H1 (cell line): ENCODE results near the gene AKAP7. TPM values are rescaled to one million over a fixed set of nuclear protein-coding genes. Genes with fewer than 3 reads are reported as not detected.

Experiments used
- CTCF ChIA-PET: fragments of 300-600 bp; sonication (Branson Sonifier 250); formaldehyde crosslinking; loops from one replicate; lab custom pipeline; 2021; ENCODE audit not compliant: partially characterized antibody; lab: Charles Lee
- POLR2A ChIA-PET: fragments of 300-600 bp; sonication (Branson Sonifier 250); formaldehyde crosslinking; loops from one replicate; lab custom pipeline; 2021; ENCODE audit warnings: inconsistent platforms; ENCODE audit not compliant: partially characterized antibody; lab: Charles Lee
- DNase-seq, 2 experiments: peaks; one replicate each; pipeline versions ENCODE4 v3.0.0 to v3.0.0-alpha.2; 2010 to 2022; ENCODE audit warnings: low spot score in 2 of 2, low read depth in 1 of 2, mixed read lengths in 1 of 2
- FAIRE-seq: peaks from 2 replicates; lab custom pipeline; 2011; peaks lifted over from hg19 to GRCh38; lab: Jason Lieb, UNC
- H2AFZ ChIP-seq: 2 replicates; pipeline ENCODE4 v1.8.1; 2012; ENCODE audit warnings: low read length, inconsistent platforms
- H2AK5ac ChIP-seq: 2 replicates; pipeline ENCODE4 v1.6.1; 2013; ENCODE audit warnings: low read depth, low read length
- H2BK120ac ChIP-seq: replicated peaks from 2 replicates; pipeline ENCODE3; 2013; ENCODE audit warnings: low read depth, low read length, inconsistent platforms
- H2BK12ac ChIP-seq: 2 replicates; pipeline ENCODE4 v1.6.1; 2013; ENCODE audit warnings: low read depth, low read length
- H2BK15ac ChIP-seq: 2 replicates; pipeline ENCODE4 v1.6.1; 2013; ENCODE audit warnings: low read length
- H2BK20ac ChIP-seq: 2 replicates; pipeline ENCODE4 v1.6.1; 2013; ENCODE audit warnings: low read length
- H2BK5ac ChIP-seq: 2 replicates; pipeline ENCODE4 v1.6.1; 2013; ENCODE audit warnings: low read depth, low read length
- H3K14ac ChIP-seq: 2 replicates; pipeline ENCODE4 v1.6.1; 2013; ENCODE audit warnings: inconsistent platforms; ENCODE audit not compliant: insufficient read length
- H3K18ac ChIP-seq: 2 replicates; pipeline ENCODE4 v1.6.1; 2013; ENCODE audit warnings: low read length; ENCODE audit errors: extremely low read depth
- H3K23ac ChIP-seq: 2 replicates; pipeline ENCODE4 v1.6.1; 2013; ENCODE audit warnings: inconsistent platforms; ENCODE audit not compliant: insufficient read length
- H3K23me2 ChIP-seq: 2 replicates; pipeline ENCODE4 v1.6.1; 2013; ENCODE audit warnings: low read depth, low read length
- H3K27ac ChIP-seq: 2 replicates; pipeline ENCODE4 v1.6.1; 2011; ENCODE audit warnings: low read depth, low read length, inconsistent platforms
- H3K27me3 ChIP-seq, 4 experiments: replicated peaks in 1 of 4; 1 replicate in 1 of 4; 2 replicates in 3 of 4; pipeline versions ENCODE4 v1.6.1 to v1.8.1; 2011 to 2013; ENCODE audit warnings: low read length in 3 of 4, mild to moderate bottlenecking in 3 of 4, inconsistent platforms in 2 of 4, mixed read lengths in 2 of 4, moderate library complexity in 1 of 4; ENCODE audit not compliant: control insufficient read depth in 3 of 4, insufficient read depth in 3 of 4; ENCODE audit errors: extremely low read depth in 1 of 4
- H3K36me3 ChIP-seq, 4 experiments: 2 replicates each; pipeline versions ENCODE4 v1.6.1 to v1.8.1; 2011 to 2013; ENCODE audit warnings: mild to moderate bottlenecking in 4 of 4, low read length in 3 of 4, moderate library complexity in 2 of 4, control low read depth in 1 of 4, inconsistent platforms in 1 of 4; ENCODE audit not compliant: insufficient read depth in 4 of 4, control insufficient read depth in 2 of 4
- H3K4ac ChIP-seq: replicated peaks from 2 replicates; pipeline ENCODE3; 2013; ENCODE audit warnings: low read length, low read depth, mixed read lengths, inconsistent platforms; ENCODE audit not compliant: insufficient read length
- H3K4me1 ChIP-seq, 4 experiments: replicated peaks in 1 of 4; 1 replicate in 1 of 4; 2 replicates in 3 of 4; pipeline versions ENCODE4 v1.6.1 to v1.8.1; 2011 to 2013; ENCODE audit warnings: low read length in 3 of 4, inconsistent platforms in 2 of 4, mixed read lengths in 1 of 4; ENCODE audit not compliant: insufficient read depth in 4 of 4, control insufficient read depth in 3 of 4
- H3K4me2 ChIP-seq, 2 experiments: 2 replicates each; pipeline versions ENCODE4 v1.6.1 to v1.8.1; 2011 to 2013; ENCODE audit warnings: low read depth in 2 of 2, low read length in 2 of 2, control low read depth in 1 of 2, inconsistent platforms in 1 of 2, mild to moderate bottlenecking in 1 of 2; ENCODE audit not compliant: insufficient read depth in 1 of 2
- H3K4me3 ChIP-seq, 4 experiments: fragments of 200-600, 300-600 bp in 1 of 4; sonication (generic), shearing (Covaris generic), sonication (Bioruptor Twin) in 1 of 4; 2 replicates each; pipeline versions ENCODE4 v1.5.1 to v1.8.1; 2011 to 2016; ENCODE audit warnings: low read length in 4 of 4, low read depth in 3 of 4, control low read depth in 2 of 4, inconsistent platforms in 2 of 4, mild to moderate bottlenecking in 2 of 4, mixed read lengths in 1 of 4, moderate library complexity in 1 of 4; ENCODE audit not compliant: insufficient read depth in 2 of 4; ENCODE audit errors: extremely low read depth in 1 of 4
- H3K56ac ChIP-seq: replicated peaks from 2 replicates; pipeline ENCODE3; 2013; ENCODE audit warnings: low read depth, mild to moderate bottlenecking, mixed read lengths, low read length, inconsistent platforms; ENCODE audit not compliant: insufficient read length
- H3K79me1 ChIP-seq: 2 replicates; pipeline ENCODE4 v1.6.1; 2013; ENCODE audit warnings: low read depth, low read length, control low read depth
- H3K79me2 ChIP-seq, 2 experiments: 2 replicates each; pipeline versions ENCODE4 v1.6.1 to v1.8.1; 2012 to 2013; ENCODE audit warnings: low read length in 2 of 2, mild to moderate bottlenecking in 2 of 2, inconsistent platforms in 1 of 2; ENCODE audit not compliant: insufficient read depth in 2 of 2, control insufficient read depth in 1 of 2
- H3K9ac ChIP-seq, 4 experiments: replicated peaks in 1 of 4; 1 replicate in 1 of 4; 2 replicates in 3 of 4; pipeline versions ENCODE4 v1.6.1 to v1.8.1; 2011 to 2013; ENCODE audit warnings: low read depth in 3 of 4, low read length in 3 of 4, control low read depth in 2 of 4, mild to moderate bottlenecking in 2 of 4, moderate library complexity in 2 of 4, inconsistent platforms in 1 of 4; ENCODE audit errors: extremely low read depth in 1 of 4
- H3K9me3 ChIP-seq, 2 experiments: 2 replicates each; pipeline versions ENCODE4 v1.6.1 to v1.8.1; 2012 to 2013; ENCODE audit warnings: mild to moderate bottlenecking in 2 of 2, moderate library complexity in 2 of 2, control low read depth in 1 of 2, inconsistent platforms in 1 of 2, low read depth in 1 of 2, low read length in 1 of 2, mixed read lengths in 1 of 2; ENCODE audit not compliant: insufficient read depth in 2 of 2
- H4K20me1 ChIP-seq, 2 experiments: replicated peaks in 1 of 2; 2 replicates each; pipeline versions ENCODE3 to v1.8.1; 2011 to 2013; ENCODE audit warnings: inconsistent platforms in 2 of 2, low read length in 2 of 2, mild to moderate bottlenecking in 1 of 2; ENCODE audit not compliant: insufficient read depth in 2 of 2, control insufficient read depth in 1 of 2
- H4K5ac ChIP-seq: 2 replicates; pipeline ENCODE4 v1.6.1; 2013; ENCODE audit warnings: low read length, low read depth, mixed read lengths, inconsistent platforms; ENCODE audit not compliant: insufficient read length
- H4K8ac ChIP-seq: 2 replicates; pipeline ENCODE4 v1.8.0; 2013; ENCODE audit warnings: mild to moderate bottlenecking, moderate library complexity, low read length, inconsistent platforms; ENCODE audit not compliant: insufficient read depth; ENCODE audit errors: extremely low read depth
- H4K91ac ChIP-seq: replicated peaks from 2 replicates; pipeline ENCODE3; 2013; ENCODE audit warnings: low read length, mixed read lengths, inconsistent platforms; ENCODE audit not compliant: insufficient read length
- CBX8 ChIP-seq: fragments of 300-800, 300-1000 bp; sonication (generic); IDR thresholded peaks from 2 replicates; pipeline ENCODE4 v1.7.1; 2016; ENCODE audit warnings: low read depth, low read length, borderline replicate concordance
- CREB1 ChIP-seq: IDR thresholded peaks from 2 replicates; pipeline ENCODE4 v1.6.1; 2012; ENCODE audit warnings: inconsistent platforms
- CTBP2 ChIP-seq: IDR thresholded peaks from 2 replicates; pipeline ENCODE4 v1.7.0; 2011; ENCODE audit warnings: borderline replicate concordance, mild to moderate bottlenecking, moderate library complexity, mixed read lengths, low read length; ENCODE audit not compliant: insufficient read depth, insufficient read length
- FOSL1 ChIP-seq: IDR thresholded peaks from 2 replicates; pipeline ENCODE4 v1.6.1; 2011; ENCODE audit warnings: mild to moderate bottlenecking, low read depth, low read length, moderate library complexity; ENCODE audit not compliant: insufficient read depth
- HDAC2 ChIP-seq, 2 experiments: fragments of 300-600 bp in 1 of 2; sonication (generic) in 1 of 2; IDR thresholded peaks; 2 replicates each; pipeline ENCODE4 v1.6.1; 2011 to 2012; ENCODE audit warnings: low read depth in 2 of 2, low read length in 2 of 2, mild to moderate bottlenecking in 2 of 2, moderate library complexity in 2 of 2, borderline replicate concordance in 1 of 2, inconsistent platforms in 1 of 2
- MAFK ChIP-seq: IDR thresholded peaks from 2 replicates; pipeline ENCODE4 v1.6.1; 2012; ENCODE audit warnings: low read depth, mild to moderate bottlenecking, improper control_type of control experiment, low read length
- NANOG ChIP-seq: IDR thresholded peaks from 2 replicates; pipeline ENCODE4 v1.6.1; 2011; ENCODE audit warnings: low read length, low read depth, mild to moderate bottlenecking, inconsistent platforms; ENCODE audit not compliant: insufficient read depth, poor library complexity, severe bottlenecking
- POLR2A ChIP-seq, 2 experiments: IDR thresholded peaks; 1 replicate in 1 of 2; 2 replicates in 1 of 2; pipeline ENCODE4 v1.6.1; 2011; ENCODE audit warnings: low read depth in 2 of 2, low read length in 2 of 2, mild to moderate bottlenecking in 2 of 2; ENCODE audit errors: control extremely low read depth in 1 of 2
- POU5F1 ChIP-seq: IDR thresholded peaks from 2 replicates; pipeline ENCODE4 v1.6.1; 2011; ENCODE audit warnings: low read depth, mild to moderate bottlenecking, low read length, moderate library complexity
- RAD21 ChIP-seq, 2 experiments: IDR thresholded peaks in 1 of 2; conservative IDR thresholded peaks in 1 of 2; 2 replicates each; pipeline ENCODE4 v1.6.1; 2011; ENCODE audit warnings: low read depth in 2 of 2, low read length in 2 of 2, improper control_type of control experiment in 1 of 2, inconsistent platforms in 1 of 2, mild to moderate bottlenecking in 1 of 2, moderate library complexity in 1 of 2
- RFX5 ChIP-seq: IDR thresholded peaks from 2 replicates; pipeline ENCODE4 v1.6.1; 2011; ENCODE audit warnings: low read depth, low read length, improper control_type of control experiment, borderline replicate concordance
- SP2 ChIP-seq: IDR thresholded peaks from 2 replicates; pipeline ENCODE4 v1.6.1; 2012; ENCODE audit warnings: mild to moderate bottlenecking, low read length, inconsistent platforms
- SRF ChIP-seq: IDR thresholded peaks from 2 replicates; pipeline ENCODE4 v1.6.1; 2011; ENCODE audit warnings: mild to moderate bottlenecking, low read depth, low read length, moderate library complexity
- SUZ12 ChIP-seq: fragments of 200-600 bp; sonication (generic); IDR thresholded peaks from 2 replicates; pipeline ENCODE4 v1.6.1; 2012; ENCODE audit warnings: mild to moderate bottlenecking, inconsistent platforms, low read length, moderate library complexity, mixed read lengths
- YY1 ChIP-seq: IDR thresholded peaks from 2 replicates; pipeline ENCODE4 v1.6.1; 2011; ENCODE audit warnings: low read depth, mild to moderate bottlenecking, low read length
- WGBS, 2 experiments: shearing (Covaris generic) in 1 of 2; methylation state at CpG; one replicate each; pipeline versions ENCODE4 v1.1.6 to v1.1.7; 2013 to 2015; ENCODE audit warnings: low lambda C conversion rate in 2 of 2, mixed read lengths in 2 of 2, inconsistent platforms in 1 of 2, low coverage in 1 of 2, missing lambda C conversion rate in 1 of 2; ENCODE audit not compliant: insufficient replicate concordance in 2 of 2, insufficient coverage in 1 of 2, insufficient read length in 1 of 2; ENCODE audit errors: extremely low coverage in 1 of 2, missing lambda C conversion rate in 1 of 2; 5-methylcytosine and 5-hydroxymethylcytosine counted together
- polyA plus RNA-seq, 7 experiments: library from polyadenylated mRNA; depleted of rRNA in 3 of 7; stranded (reverse) in 5 of 7; unstranded in 2 of 7; fragments of >200 nt in 5 of 7; fragments of 200-250 nt in 2 of 7; gene quantifications; 1 replicate in 5 of 7; 2 replicates in 1 of 7; 4 replicates in 1 of 7; pipeline versions ENCODE4 v1.2.1 to v1.2.3, GENCODE V29; 2011 to 2013; ENCODE audit warnings: missing spikeins in 2 of 7, mixed read lengths in 2 of 7
- total RNA-seq: library from RNA; stranded (reverse); fragmentation: NEBNext Ultra II Directional; extraction: Animal tissue kit (Norgen Biotek cat#: 25700); gene quantifications from 2 replicates; pipeline ENCODE4 v1.2.1, GENCODE V29; 2021

The AKAP7 gene
- total and polyA plus RNA-seq, 2 of the 8 experiments (the other 6 are each of a cell fraction or from before 2014, with no cell fraction given), result 4.7 to 16.9 TPM

DNA sequence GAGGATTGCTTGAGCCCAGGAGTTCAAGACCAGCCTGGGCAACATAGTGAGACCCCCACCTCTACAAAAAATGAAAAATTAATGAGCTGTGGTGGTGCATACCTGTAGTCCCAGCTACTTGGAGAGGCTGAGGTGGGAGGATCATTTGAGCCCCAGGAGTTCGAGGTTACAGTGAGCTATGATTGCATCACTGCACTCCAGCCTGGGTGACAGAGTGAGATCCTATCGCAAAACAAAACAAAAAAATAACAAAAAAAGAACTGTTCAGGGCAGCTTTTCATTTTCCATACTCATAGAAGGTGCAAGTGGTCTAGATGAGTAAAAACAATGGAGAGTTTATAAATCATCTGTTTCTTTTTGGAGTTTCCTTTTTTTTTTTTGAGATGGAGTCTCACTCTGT lies 21.1 kb downstream of the AKAP7 start:
- DNase-seq, result no peak
- H3K4me1 ChIP-seq, result no peaks in the 10 kb centered on the region; a peak in 1 of 7 replicates
- ChIA-PET CTCF (interaction anchor here (0.6 to 2.2 kb wide), 7 partner anchors 16 to 317 kb away, joined by 3 to 7 read pairs (median 3); no protein-coding TSS in a partner anchor), POLR2A (no interaction called here)
- no peak overlapping the region for H2AK5ac ChIP-seq
- no peak for FAIRE-seq
- H3K9ac ChIP-seq, result no peak overlapping the region
- H2BK5ac ChIP-seq, result no peak overlapping the region
- H4K8ac ChIP-seq, result no peak overlapping the region
- H3K56ac ChIP-seq, result no peak overlapping the region
- H2AFZ ChIP-seq, result no peak overlapping the region
- H3K14ac ChIP-seq, result no peak overlapping the region
- no peaks in the 10 kb centered on the region for H3K79me2 ChIP-seq
- H3K27me3 ChIP-seq, result no peaks in the 10 kb centered on the region
- no peak overlapping the region for H2BK20ac ChIP-seq
- no peak overlapping the region for H2BK120ac ChIP-seq
- H3K23ac ChIP-seq, result no peak overlapping the region
- H3K4me3 ChIP-seq, result no peak overlapping the region
- no peak overlapping the region for H3K4ac ChIP-seq
- no peak overlapping the region for H2BK15ac ChIP-seq
- no peak overlapping the region for H4K5ac ChIP-seq
- no peak overlapping the region for H2BK12ac ChIP-seq
- H3K79me1 ChIP-seq, result no peaks in the 10 kb centered on the region
- WGBS, 2 experiments, result 85% methylated on average over 2 of the region's 2 CpGs; no CpG with 5 or more reads in 1 of the 2 experiments
- H3K27ac ChIP-seq, result no peak overlapping the region
- H4K20me1 ChIP-seq, result no peaks in the 10 kb centered on the region
- H3K23me2 ChIP-seq, result no peaks in the 10 kb centered on the region
- H3K36me3 ChIP-seq, result no peaks in the 10 kb centered on the region
- H4K91ac ChIP-seq, result no peak overlapping the region
- H3K9me3 ChIP-seq, result no peaks in the 10 kb centered on the region
- no peak overlapping the region for H3K18ac ChIP-seq
- H3K4me2 ChIP-seq, result no peak overlapping the region
- TF ChIP-seq CTBP2 (no peak), YY1 (no peak), POLR2A (IDR thresholded peaks at IDR 0.05; ENCODE audit: control extremely low read depth in 1 of 2, low read depth in 2 of 2, low read length in 2 of 2) (no peak), HDAC2 (IDR thresholded peaks at IDR 0.05; ENCODE audit: borderline replicate concordance in 1 of 2, low read depth in 2 of 2, low read length in 2 of 2) (no peak), MAFK (no peak), SP2 (no peak), RAD21 (IDR thresholded peaks at IDR 0.05 in 1 of 2, conservative IDR thresholded peaks at IDR 0.05 in 1 of 2; ENCODE audit: low read depth in 2 of 2, low read length in 2 of 2) (no peak), CREB1 (no peak), SUZ12 (no peak), RFX5 (no peak), SRF (no peak), POU5F1 (no peak), CBX8 (no peak), FOSL1 (no peak), NANOG (no peak)
